K562 (cell line): Measurements from ENCODE around the gene KLHL28. TPM values are rescaled to one million over a fixed set of nuclear protein-coding genes. Genes with fewer than 3 reads are reported as not detected.

Experiments used
- ATAC-seq: fragments of 200-7000 bp; cut with Tn5 transposase; 3 replicates; pipeline ENCODE4 v1.9.1; 2020; ENCODE audit warnings: moderate library complexity
- BruUV-seq: library from RNA; stranded (reverse); fragments of 400-500 nt; replicated peaks from 2 replicates; lab custom pipeline; 2021; lab: Mats Ljungman, UMichigan
- CTCF ChIA-PET: fragments of 300-600 bp; formaldehyde crosslinking; extraction: SDS; loops from one replicate; lab custom pipeline; 2021; ENCODE audit warnings: low intra/inter-chr PET ratio; lab: Yijun Ruan, JAX
- POLR2A ChIA-PET: fragments of 300-600, 350-650 bp; sonication (Branson Sonifier 250); formaldehyde crosslinking; extraction: SDS; loops from one replicate; lab custom pipeline; 2021; ENCODE audit warnings: antibody characterized with exemption, inconsistent platforms; lab: Yijun Ruan, JAX
- DNase-seq, 4 experiments: peaks; one replicate each; pipeline versions ENCODE4 v3.0.0 to v3.0.0-alpha.2; 2011 to 2018; ENCODE audit warnings: low spot score in 3 of 4, mixed read lengths in 3 of 4; ENCODE audit errors: extremely low read depth in 1 of 4
- FAIRE-seq: peaks from 2 replicates; lab custom pipeline; 2011; peaks lifted over from hg19 to GRCh38; lab: Jason Lieb, UNC
- H2AFZ ChIP-seq: 2 replicates; pipeline ENCODE4 v1.6.0; 2011; ENCODE audit warnings: low read depth, low read length, control low read depth, inconsistent platforms
- H3K27ac ChIP-seq: fragments of 200-600 bp; 3 replicates; pipeline ENCODE4 v1.8.0; 2011; ENCODE audit warnings: low read depth, mild to moderate bottlenecking, control low read depth, inconsistent platforms, low read length, moderate library complexity, mixed read lengths; ENCODE audit errors: extremely low read depth
- H3K27me3 ChIP-seq, 2 experiments: fragments of 300-600 bp in 1 of 2; 2 replicates in 1 of 2; 3 replicates in 1 of 2; pipeline versions ENCODE4 v1.6.0 to v1.8.0; 2011; ENCODE audit warnings: inconsistent platforms in 2 of 2, low read length in 2 of 2, mild to moderate bottlenecking in 1 of 2, mixed read lengths in 1 of 2, moderate library complexity in 1 of 2; ENCODE audit not compliant: control insufficient read depth in 2 of 2, insufficient read depth in 2 of 2
- H3K36me3 ChIP-seq: fragments of 300-600 bp; 3 replicates; pipeline ENCODE4 v1.8.0; 2011; ENCODE audit warnings: mild to moderate bottlenecking, low read length, inconsistent platforms; ENCODE audit not compliant: control insufficient read depth, insufficient read depth
- H3K4me1 ChIP-seq, 2 experiments: fragments of 200-600 bp in 1 of 2; replicated peaks in 1 of 2; 2 replicates in 1 of 2; 3 replicates in 1 of 2; pipeline versions ENCODE4 v1.5.1 to v1.8.0; 2011; ENCODE audit warnings: inconsistent platforms in 2 of 2, low read length in 2 of 2, mild to moderate bottlenecking in 1 of 2, mixed read lengths in 1 of 2, moderate library complexity in 1 of 2; ENCODE audit not compliant: control insufficient read depth in 2 of 2, insufficient read depth in 2 of 2
- H3K4me2 ChIP-seq: 2 replicates; pipeline ENCODE4 v1.6.1; 2011; ENCODE audit warnings: low read length, control low read depth, inconsistent platforms, mixed read lengths; ENCODE audit not compliant: insufficient read depth
- H3K4me3 ChIP-seq: fragments of 200-600 bp; sonication (generic), shearing (Covaris generic); 2 replicates; pipeline ENCODE4 v1.5.1; 2016; ENCODE audit warnings: control low read depth, inconsistent platforms
- H3K79me2 ChIP-seq: fragments of 200-600 bp; 3 replicates; pipeline ENCODE4 v1.8.0; 2011; ENCODE audit warnings: low read length, inconsistent platforms; ENCODE audit not compliant: control insufficient read depth, insufficient read depth
- H3K9ac ChIP-seq, 2 experiments: 2 replicates each; pipeline versions ENCODE4 v1.6.0 to v1.6.1; 2011; ENCODE audit warnings: low read depth in 2 of 2, low read length in 2 of 2, control low read depth in 1 of 2, inconsistent platforms in 1 of 2, mild to moderate bottlenecking in 1 of 2, mixed read lengths in 1 of 2; ENCODE audit not compliant: insufficient read depth in 1 of 2
- H3K9me1 ChIP-seq: one replicate; pipeline ENCODE4 v1.6.0; 2011; ENCODE audit warnings: inconsistent platforms, mild to moderate bottlenecking, low read length, moderate library complexity; ENCODE audit not compliant: control insufficient read depth, insufficient read depth
- H3K9me3 ChIP-seq: replicated peaks from 2 replicates; pipeline ENCODE4 v1.5.1; 2011; ENCODE audit warnings: low read depth, low read length, inconsistent platforms; ENCODE audit not compliant: control insufficient read depth, insufficient read depth
- H4K20me1 ChIP-seq: replicated peaks from 2 replicates; pipeline ENCODE4 v1.6.1; 2011; ENCODE audit warnings: low read length, inconsistent platforms, mixed read lengths; ENCODE audit not compliant: control insufficient read depth, insufficient read depth
- CAMTA2 ChIP-seq: fragments of 250-450 bp; sonication (Bioruptor Pico); conservative IDR thresholded peaks from 2 replicates; pipeline ENCODE4 v1.5.1; 2022
- ELF4 ChIP-seq: fragments of 450-650 bp; formaldehyde crosslinking; IDR thresholded peaks from 2 replicates; pipeline ENCODE4 v1.4.0; 2022; ENCODE audit warnings: missing genetic modification characterization
- FOXK2 ChIP-seq, 2 experiments: fragments of 450-650 bp; IDR thresholded peaks in 1 of 2; conservative IDR thresholded peaks in 1 of 2; 2 replicates each; pipeline ENCODE4 v1.6.1; 2016; ENCODE audit warnings: low read depth in 2 of 2, mild to moderate bottlenecking in 1 of 2
- HOXB6 ChIP-seq: fragments of 250-450 bp; sonication (Bioruptor Pico); IDR thresholded peaks from 2 replicates; pipeline ENCODE4 v1.5.1; 2022; ENCODE audit warnings: mild to moderate bottlenecking, borderline replicate concordance
- KDM4B ChIP-seq, 2 experiments: fragments of 450-650 bp in 1 of 2; sonication (generic) in 1 of 2; IDR thresholded peaks; 2 replicates each; pipeline ENCODE4 v1.6.1; 2016 to 2017; ENCODE audit warnings: borderline replicate concordance in 2 of 2, antibody characterized with exemption in 1 of 2, low read depth in 1 of 2, mild to moderate bottlenecking in 1 of 2
- KLF10 ChIP-seq: fragments of 250-450 bp; sonication (Bioruptor Pico); IDR thresholded peaks from 2 replicates; pipeline ENCODE4 v1.6.1; 2021; ENCODE audit warnings: matching md5 sums
- ZNF224 ChIP-seq: sonication (generic); formaldehyde crosslinking; IDR thresholded peaks from 2 replicates; pipeline ENCODE4 v1.8.0; 2022; ENCODE audit warnings: mild to moderate bottlenecking, missing genetic modification reagents
- ZNF324 ChIP-seq: fragments of 250-450 bp; sonication (Bioruptor Pico); IDR thresholded peaks from 2 replicates; pipeline ENCODE4 v1.4.0; 2020; ENCODE audit warnings: mild to moderate bottlenecking
- WGBS: fragments of 100-300 bp; shearing (Covaris generic); methylation state at CpG from one replicate; pipeline ENCODE4 v1.1.6; 2016; ENCODE audit warnings: low coverage, mixed read lengths; ENCODE audit not compliant: insufficient coverage; ENCODE audit errors: missing lambda C conversion rate; 5-methylcytosine and 5-hydroxymethylcytosine counted together
- in situ Hi-C: fragments of 300-500 bp; cut with MboI; formaldehyde crosslinking; loops from 4 replicates; pipeline ENCODE4 v1.15.0; 2018; ENCODE audit warnings: inconsistent platforms, mixed read lengths
- intact Hi-C: fragments of 100-400 bp; cut with micrococcal nuclease; formaldehyde crosslinking; loops from 2 replicates; pipeline ENCODE4 v1.14.2; 2022
- polyA plus RNA-seq, 8 experiments: library from polyadenylated mRNA; depleted of rRNA in 4 of 8; stranded (reverse) in 5 of 8; unstranded in 3 of 8; fragments of >200 nt; fragmentation: Nextera tagmentation in 2 of 8; fragmentation: Illumina TruSeq in 1 of 8; extraction: Ambion mirVana in 2 of 8; extraction: Trizol in 1 of 8; gene quantifications; 2 replicates each; pipeline versions ENCODE4 v1.2.1 to v1.2.3, GENCODE V29; 2011 to 2014; ENCODE audit warnings: inconsistent platforms in 1 of 8, missing spikeins in 1 of 8
- total RNA-seq, 7 experiments: library from RNA; depleted of rRNA in 6 of 7; stranded (reverse); fragments of >200 nt in 6 of 7; fragmentation: Illumina TruSeq in 2 of 7; extraction: Trizol in 2 of 7; gene quantifications; 2 replicates each; pipeline versions ENCODE4 v1.2.1 to v1.2.3, GENCODE V29; 2011 to 2021; ENCODE audit warnings: low replicate concordance in 1 of 7
- TF ChIP-seq, protein P1 (sequence below): fragments of 450-650 bp; IDR thresholded peaks from 2 replicates; pipeline ENCODE4 v1.6.1; 2016; ENCODE audit warnings: mild to moderate bottlenecking

The KLHL28 gene
- total and polyA plus RNA-seq, 9 of the 15 experiments (the other 6 are each of a cell fraction or from before 2014, with no cell fraction given): 1.1 to 7.5 (median 4.7) TPM

DNA sequence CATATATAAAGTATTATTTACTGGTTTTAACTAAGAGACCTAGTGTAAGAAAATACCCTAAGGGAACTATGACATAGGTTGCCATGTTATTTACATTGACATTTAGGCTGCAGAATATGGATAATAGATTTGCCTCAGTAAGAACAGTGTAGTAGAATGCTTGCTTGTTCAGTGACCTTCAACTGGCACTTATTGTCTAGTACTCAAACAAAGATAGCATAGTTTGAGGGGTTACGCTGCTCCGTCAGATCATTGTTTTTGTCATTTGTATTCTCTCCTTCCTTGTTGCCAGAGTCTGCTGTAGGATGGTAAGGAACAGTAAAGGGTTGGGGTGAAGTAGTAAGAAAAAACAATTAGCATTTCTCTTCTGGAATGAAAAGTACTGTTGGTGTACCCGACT is 33.4 kb upstream of the KLHL28 start (continued):
- TF ChIP-seq, protein P1, sequence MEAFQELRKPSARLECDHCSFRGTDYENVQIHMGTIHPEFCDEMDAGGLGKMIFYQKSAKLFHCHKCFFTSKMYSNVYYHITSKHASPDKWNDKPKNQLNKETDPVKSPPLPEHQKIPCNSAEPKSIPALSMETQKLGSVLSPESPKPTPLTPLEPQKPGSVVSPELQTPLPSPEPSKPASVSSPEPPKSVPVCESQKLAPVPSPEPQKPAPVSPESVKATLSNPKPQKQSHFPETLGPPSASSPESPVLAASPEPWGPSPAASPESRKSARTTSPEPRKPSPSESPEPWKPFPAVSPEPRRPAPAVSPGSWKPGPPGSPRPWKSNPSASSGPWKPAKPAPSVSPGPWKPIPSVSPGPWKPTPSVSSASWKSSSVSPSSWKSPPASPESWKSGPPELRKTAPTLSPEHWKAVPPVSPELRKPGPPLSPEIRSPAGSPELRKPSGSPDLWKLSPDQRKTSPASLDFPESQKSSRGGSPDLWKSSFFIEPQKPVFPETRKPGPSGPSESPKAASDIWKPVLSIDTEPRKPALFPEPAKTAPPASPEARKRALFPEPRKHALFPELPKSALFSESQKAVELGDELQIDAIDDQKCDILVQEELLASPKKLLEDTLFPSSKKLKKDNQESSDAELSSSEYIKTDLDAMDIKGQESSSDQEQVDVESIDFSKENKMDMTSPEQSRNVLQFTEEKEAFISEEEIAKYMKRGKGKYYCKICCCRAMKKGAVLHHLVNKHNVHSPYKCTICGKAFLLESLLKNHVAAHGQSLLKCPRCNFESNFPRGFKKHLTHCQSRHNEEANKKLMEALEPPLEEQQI: no peak
- no peak for TF ChIP-seq KDM4B (IDR thresholded peaks at IDR 0.05; ENCODE audit: borderline replicate concordance in 2 of 2, low read depth in 1 of 2)
- TF ChIP-seq FOXK2 (conservative IDR thresholded peaks at IDR 0.05 in 1 of 2, IDR thresholded peaks at IDR 0.05 in 1 of 2; ENCODE audit: low read depth in 2 of 2): no peak

DNA sequence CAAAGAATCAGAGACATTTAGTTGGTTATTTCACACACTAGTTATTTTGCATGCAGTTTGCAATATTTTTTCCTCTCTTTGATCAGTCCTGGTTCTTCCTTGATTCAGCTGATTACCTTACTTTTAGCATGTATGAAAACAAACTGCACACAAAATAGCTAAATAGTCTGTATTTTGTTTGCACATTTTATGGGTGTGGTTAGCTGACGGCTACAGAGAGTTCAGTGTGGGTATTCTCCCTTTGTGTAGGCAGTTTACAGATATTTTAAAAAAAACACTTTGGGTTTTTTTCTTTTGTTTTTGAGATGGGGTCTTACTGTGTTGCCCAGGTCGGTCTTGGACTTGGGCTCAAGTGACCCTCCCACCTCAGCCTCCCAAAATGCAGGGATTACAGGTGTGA is 28.8 kb upstream of the KLHL28 start:
- 46% methylated on average over 2 of the region's 2 CpGs for WGBS
- BruUV-seq: no TSS peak
- DNase-seq: no peak

More for the DNA sequence above, 28.8 kb upstream of the KLHL28 start:
- ATAC-seq (no peak), FAIRE-seq (no peak)
- Histone ChIP-seq H3K36me3 (no peaks in the 10 kb centered on the region), H4K20me1 (no peaks in the 10 kb centered on the region), H3K9ac (no peak overlapping the region), H3K9me1 (no peaks in the 10 kb centered on the region), H3K4me2 (no peak overlapping the region), H3K79me2 (no peaks in the 10 kb centered on the region; the same call in 2 of the 3 replicates), H3K4me3 (no peak overlapping the region), H3K9me3 (no peaks in the 10 kb centered on the region), H3K27ac (no peak overlapping the region), H3K4me1 (no peaks in the 10 kb centered on the region), H3K27me3 (no peaks in the 10 kb centered on the region), H2AFZ (no peak overlapping the region)
- TF ChIP-seq ZNF324 (CRISPR knock-in tag) (no peak), KLF10 (CRISPR knock-in tag) (no peak), HOXB6 (CRISPR knock-in tag) (no peak), ZNF224 (CRISPR knock-in tag) (no peak), CAMTA2 (no peak), ELF4 (no peak)
- ChIA-PET CTCF (no interaction called here), POLR2A (no interaction called here)
- in situ Hi-C loops (no loop called here), intact Hi-C loops (no loop called here)
